Naive B cell (primary cell): ENCODE results near the gene MOSMO. TPM values are rescaled to one million over a fixed set of nuclear protein-coding genes. Genes with fewer than 3 reads are reported as not detected.
"Not testable (repeated sequence)": the region's sequence is repeated elsewhere in the genome, so short reads cannot be mapped to it uniquely, and the experiment has no call there.

Experiments used
- ATAC-seq, 2 donors: fragments of 150-1000 bp; cut with Tn5 transposase; 2 replicates each; pipeline ENCODE4 v1.10.0; 2021; ENCODE audit warnings: low read depth in 2 of 2, mild to moderate bottlenecking in 2 of 2, moderate library complexity in 2 of 2
- DNase-seq: peaks from one replicate; pipeline ENCODE4 v3.0.0; 2022
- H3K27ac Mint-ChIP-seq, 6 donors: one replicate each; pipeline ENCODE4 v1.8.0; 2020 to 2022; ENCODE audit warnings: mild to moderate bottlenecking in 6 of 6, mixed read lengths in 6 of 6, moderate library complexity in 5 of 6, inconsistent platforms in 2 of 6
- H3K27me3 Mint-ChIP-seq, 3 donors: one replicate each; pipeline ENCODE4 v1.8.0; 2021 to 2022; ENCODE audit warnings: mixed read lengths in 3 of 3, mild to moderate bottlenecking in 1 of 3
- H3K36me3 Mint-ChIP-seq, 2 donors: one replicate each; pipeline ENCODE4 v1.8.0; 2020 to 2022; ENCODE audit warnings: mixed read lengths in 2 of 2, inconsistent platforms in 1 of 2, mild to moderate bottlenecking in 1 of 2
- H3K4me1 Mint-ChIP-seq, 3 donors: one replicate each; pipeline ENCODE4 v1.8.0; 2020 to 2022; ENCODE audit warnings: mixed read lengths in 3 of 3, inconsistent platforms in 1 of 3, mild to moderate bottlenecking in 1 of 3, moderate library complexity in 1 of 3
- H3K4me3 Mint-ChIP-seq, 8 donors: one replicate each; pipeline ENCODE4 v1.8.0; 2020 to 2022; ENCODE audit warnings: mild to moderate bottlenecking in 8 of 8, mixed read lengths in 8 of 8, moderate library complexity in 8 of 8, inconsistent platforms in 2 of 8
- H3K9me3 Mint-ChIP-seq, 7 donors: one replicate each; pipeline ENCODE4 v1.8.0; 2020 to 2022; ENCODE audit warnings: mixed read lengths in 7 of 7, mild to moderate bottlenecking in 5 of 7, inconsistent platforms in 2 of 7, moderate library complexity in 1 of 7
- polyA plus RNA-seq, 6 donors: library from polyadenylated mRNA; unstranded; fragments of 300-500 nt; fragmentation: Illumina TruSeq; gene quantifications; one replicate each; pipeline ENCODE4 v1.2.3, GENCODE V29; 2021; ENCODE audit warnings: low read depth in 6 of 6

MOSMO gene
- polyA plus RNA-seq, 6 donors from 2014 or later: 3.1 to 7.1 (median 6.2) TPM

DNA sequence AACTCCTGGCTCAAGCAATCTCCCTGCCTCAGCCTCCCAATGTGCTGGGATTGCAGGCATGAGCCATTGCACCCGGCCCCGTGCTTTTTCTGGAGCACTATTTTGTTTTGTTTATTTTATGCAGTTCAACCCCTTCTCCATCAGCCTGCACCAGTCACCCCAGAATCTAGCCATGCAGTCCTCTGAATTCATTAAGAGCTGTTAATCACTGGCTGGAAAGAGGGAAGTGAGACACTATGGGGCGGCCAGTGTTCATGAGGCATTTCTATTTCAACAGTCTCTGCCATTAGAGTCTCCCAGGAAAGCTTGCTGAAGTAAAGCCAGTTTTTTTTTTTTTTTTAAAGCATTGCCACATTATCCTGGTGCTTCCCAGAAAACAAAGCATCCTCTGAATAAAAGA lies 86.1 kb downstream of the MOSMO start:
- H3K36me3 Mint-ChIP-seq: no peaks in the 10 kb centered on the region
- peak overlapping the region in 1 of 6 donors; percentile 75 for H3K27ac Mint-ChIP-seq
- peaks cover 0 to 6% (median 2%) of the 10 kb centered on the region in 3 donors for H3K4me1 Mint-ChIP-seq
- peaks cover 0 to 2% (median 0%) of the 10 kb centered on the region in 7 donors for H3K9me3 Mint-ChIP-seq
- H3K4me3 Mint-ChIP-seq: no peak overlapping the region
- ATAC-seq: peak in 1 of 2 donors; percentile 43
- peaks cover 12 to 17% (median 12%) of the 10 kb centered on the region in 3 donors for H3K27me3 Mint-ChIP-seq
- DNase-seq: no peak

DNA sequence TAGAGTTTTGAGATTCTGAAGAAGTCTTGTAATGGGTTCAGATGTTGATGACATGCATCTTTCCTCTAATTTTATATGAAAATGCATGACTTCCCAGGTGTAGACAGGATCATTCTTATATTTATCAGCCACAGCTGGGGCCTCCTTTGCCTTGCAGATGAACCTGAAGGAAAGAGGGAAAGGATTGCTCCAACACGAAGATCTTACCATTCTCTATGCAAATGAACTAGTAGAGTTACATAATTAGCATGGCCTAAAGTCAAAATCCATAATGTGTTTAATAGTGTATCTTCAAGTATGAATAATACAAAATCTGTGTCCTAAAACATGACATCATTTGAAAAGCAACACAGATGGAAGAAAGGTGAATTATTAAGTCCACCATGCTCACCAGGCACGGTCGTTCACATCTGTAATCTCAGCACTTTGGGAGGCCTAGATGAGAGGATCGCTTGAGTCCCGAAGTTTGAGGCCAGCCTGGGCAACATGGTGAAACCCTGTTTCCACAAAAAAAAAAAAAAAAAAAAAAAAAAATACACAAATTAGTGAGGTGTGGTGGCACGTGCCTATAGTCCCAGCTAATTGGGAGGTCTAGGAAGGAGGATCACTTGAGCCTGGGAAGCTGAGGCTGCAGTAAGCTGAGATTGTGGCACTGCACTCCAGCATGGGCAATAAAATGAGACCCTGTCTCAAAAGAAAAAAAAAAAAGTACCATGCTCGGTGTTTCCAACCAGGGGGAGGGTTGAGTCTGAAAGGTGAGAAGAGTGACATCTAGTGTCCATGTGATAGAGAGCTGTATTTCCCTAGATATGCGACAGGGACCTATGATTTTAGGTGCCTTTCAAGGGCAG lies 90.7 kb downstream of the MOSMO start:
- Mint-ChIP-seq H3K4me1 (peaks cover 0 to 5% (median 4%) of the 10 kb centered on the region in 3 donors), H3K9me3 (peaks cover 0 to 3% (median 0%) of the 10 kb centered on the region in 7 donors), H3K36me3 (no peaks in the 10 kb centered on the region), H3K27ac (peak overlapping the region in 2 of 6 donors; percentile 63 to 68), H3K27me3 (peaks cover 12 to 17% (median 14%) of the 10 kb centered on the region in 3 donors), H3K4me3 (peak overlapping the region in 2 of 8 donors; percentile 16 to 57)
- ATAC-seq (peak; percentile 68 to 78), DNase-seq (peak; percentile 28)

DNA sequence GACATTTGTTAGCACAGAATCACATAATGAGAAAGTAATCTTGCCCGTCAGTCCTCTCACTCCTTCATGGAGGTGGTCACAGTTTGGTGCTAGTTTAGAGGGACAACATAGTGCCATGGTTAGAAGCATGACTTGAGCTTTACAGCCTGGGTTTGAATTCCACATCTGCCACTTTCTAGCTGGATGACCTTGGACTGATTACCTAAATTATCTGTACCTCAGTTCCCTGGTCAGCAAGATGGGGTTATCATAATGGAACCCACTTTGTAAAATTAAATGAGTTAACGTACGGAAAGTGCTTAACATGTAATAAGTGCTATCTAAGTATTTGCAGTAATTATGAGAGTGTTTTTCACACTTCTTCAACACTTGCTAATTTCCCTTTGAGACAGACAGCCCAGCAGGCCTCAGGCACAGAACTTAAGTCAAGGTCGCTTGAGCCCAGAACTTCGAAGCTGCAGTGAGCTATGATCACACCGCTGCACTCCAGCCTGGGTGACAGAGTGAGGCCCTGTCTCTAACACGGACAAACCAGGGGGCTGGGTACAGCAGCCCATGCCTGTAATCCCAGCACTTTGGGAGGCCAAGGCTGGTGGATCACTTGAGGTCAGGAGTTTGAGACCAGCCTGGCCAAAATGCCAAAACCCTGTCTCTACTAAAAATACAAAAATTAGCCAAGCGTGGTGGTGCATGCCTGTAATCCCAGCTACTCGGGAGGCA lies 91.5 kb downstream of the MOSMO start:
- Mint-ChIP-seq H3K4me1 (peaks cover 0 to 4% (median 3%) of the 10 kb centered on the region in 3 donors), H3K36me3 (no peaks in the 10 kb centered on the region), H3K27me3 (peaks cover 12 to 17% (median 16%) of the 10 kb centered on the region in 3 donors), H3K4me3 (no peak overlapping the region), H3K9me3 (peaks cover 0 to 3% (median 0%) of the 10 kb centered on the region in 7 donors), H3K27ac (peak overlapping the region in 1 of 6 donors; percentile 63)
- no peak for DNase-seq
- no peak for ATAC-seq

DNA sequence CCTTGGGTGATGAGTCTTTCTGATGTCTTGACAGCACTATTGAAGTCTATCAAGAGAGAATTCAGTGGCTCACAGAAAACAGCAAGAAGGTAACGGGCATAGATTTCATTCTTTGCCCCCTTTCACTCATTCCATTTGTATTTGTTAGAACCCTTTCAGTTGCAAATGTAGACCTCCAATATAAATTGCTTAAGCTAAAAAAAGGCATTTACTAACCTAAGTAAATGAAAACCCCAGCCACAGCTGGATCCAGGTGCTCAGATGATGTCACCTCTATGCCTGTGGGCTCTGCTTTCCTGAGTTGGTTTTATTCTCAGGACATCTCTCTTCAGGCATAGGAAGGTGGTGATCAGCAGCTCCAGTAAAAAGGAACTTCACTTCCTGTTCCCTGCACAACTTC lies 95.5 kb downstream of the MOSMO start:
- H3K4me1 Mint-ChIP-seq: peaks cover 0 to 4% (median 3%) of the 10 kb centered on the region in 3 donors
- no peak for ATAC-seq
- H3K36me3 Mint-ChIP-seq: no peaks in the 10 kb centered on the region
- H3K4me3 Mint-ChIP-seq: no peak overlapping the region
- no peak for DNase-seq
- H3K27me3 Mint-ChIP-seq: peaks cover 9 to 26% (median 11%) of the 10 kb centered on the region in 3 donors
- H3K27ac Mint-ChIP-seq: no peak overlapping the region
- peaks cover 0 to 3% (median 0%) of the 10 kb centered on the region in 7 donors for H3K9me3 Mint-ChIP-seq

DNA sequence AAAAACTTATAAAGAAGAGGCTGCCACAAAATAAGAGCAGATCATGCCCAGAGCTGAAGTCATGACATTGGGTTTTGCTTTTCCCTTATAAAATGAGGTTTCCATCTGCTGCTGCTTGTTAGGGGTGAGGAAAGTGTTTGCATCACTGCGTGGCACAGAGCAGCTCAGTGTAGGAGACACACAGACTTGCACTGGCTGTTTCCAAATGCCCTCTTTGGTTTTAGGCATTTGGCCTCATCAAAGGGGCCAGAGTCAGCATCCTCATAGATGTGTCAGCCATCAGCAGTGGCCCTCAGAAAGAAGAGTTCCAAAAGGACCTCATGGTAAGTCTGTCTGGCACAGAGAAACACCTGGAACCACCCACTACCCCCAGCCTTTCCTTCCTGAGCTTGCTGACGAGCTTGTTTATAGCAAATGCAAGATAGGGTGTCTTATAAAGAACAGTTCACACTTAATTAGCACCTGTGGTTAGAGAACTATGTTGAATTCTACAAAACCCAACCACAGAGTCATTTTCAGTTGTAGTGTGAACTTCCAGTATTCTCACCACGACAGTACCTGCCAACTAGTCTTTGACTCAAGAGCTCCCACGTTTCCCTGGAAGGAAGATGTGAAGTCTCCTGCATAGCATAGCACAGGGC lies 101.5 kb downstream of the MOSMO start:
- Mint-ChIP-seq H3K36me3 (no peaks in the 10 kb centered on the region), H3K9me3 (no peaks in the 10 kb centered on the region), H3K4me1 (no peaks in the 10 kb centered on the region), H3K27me3 (peaks cover 5 to 32% (median 14%) of the 10 kb centered on the region in 3 donors), H3K4me3 (no peak overlapping the region), H3K27ac (no peak overlapping the region)
- ATAC-seq (no peak), DNase-seq (no peak)

DNA sequence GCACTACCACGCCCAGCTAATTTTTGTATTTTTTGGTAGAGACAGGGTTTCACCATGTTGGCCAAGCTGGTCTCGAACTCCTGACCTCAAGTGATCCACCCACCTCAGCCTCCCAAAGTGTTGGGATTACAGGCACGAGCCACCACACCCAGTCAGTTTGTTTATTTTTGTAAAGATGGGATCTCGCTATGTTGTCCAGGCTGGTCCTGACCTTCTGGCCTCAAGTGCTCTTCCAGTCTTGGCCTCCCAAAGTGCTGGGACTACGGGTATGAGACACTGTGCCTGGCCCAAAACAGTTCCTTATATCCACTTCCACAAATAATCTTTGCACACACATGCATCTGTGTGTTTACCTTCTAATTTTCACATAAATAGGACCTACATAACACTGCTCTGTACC lies 103.7 kb downstream of the MOSMO start:
- H3K4me1 Mint-ChIP-seq, H3K27ac Mint-ChIP-seq, H3K9me3 Mint-ChIP-seq, ATAC-seq, DNase-seq, H3K36me3 Mint-ChIP-seq, H3K4me3 Mint-ChIP-seq: not testable (repeated sequence)
- peaks cover 5 to 22% (median 9%) of the 10 kb centered on the region in 3 donors for H3K27me3 Mint-ChIP-seq

DNA sequence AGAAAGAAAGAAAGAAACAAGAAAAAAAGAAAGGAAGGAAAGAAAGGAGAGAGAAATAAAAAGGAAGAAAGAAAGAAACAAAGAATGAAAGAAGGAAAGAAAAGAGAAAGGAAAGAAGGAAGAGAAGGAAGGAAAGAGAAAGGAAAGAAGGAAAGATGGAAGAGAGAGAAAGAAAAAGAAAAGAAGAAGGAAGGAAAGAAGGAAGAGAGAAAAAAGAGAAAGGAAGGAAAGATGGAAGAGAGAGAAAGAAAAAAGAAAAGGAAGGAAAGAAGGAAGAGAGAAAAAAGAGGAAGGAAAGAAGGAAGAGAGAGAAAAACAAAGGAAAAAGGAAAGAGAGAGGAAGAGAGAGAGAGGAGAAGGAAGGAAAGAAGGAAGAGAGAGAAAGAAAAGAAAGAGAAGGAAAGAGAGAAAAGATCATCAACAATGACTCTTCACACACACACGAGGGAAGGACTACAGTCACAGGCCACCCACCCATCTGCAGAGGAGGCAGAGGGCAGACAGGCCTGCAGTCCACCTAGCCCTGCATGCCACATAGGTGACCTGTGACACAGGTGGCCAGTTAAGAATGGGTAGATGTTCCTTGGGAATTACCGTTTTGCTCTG lies 108.3 kb downstream of the MOSMO start:
- Mint-ChIP-seq H3K4me1 (no peaks in the 10 kb centered on the region), H3K36me3 (no peaks in the 10 kb centered on the region), H3K4me3 (no peak overlapping the region), H3K27me3 (peaks cover 0 to 6% (median 0%) of the 10 kb centered on the region in 3 donors), H3K9me3 (no peaks in the 10 kb centered on the region), H3K27ac (no peak overlapping the region)
- no peak for ATAC-seq
- no peak for DNase-seq

DNA sequence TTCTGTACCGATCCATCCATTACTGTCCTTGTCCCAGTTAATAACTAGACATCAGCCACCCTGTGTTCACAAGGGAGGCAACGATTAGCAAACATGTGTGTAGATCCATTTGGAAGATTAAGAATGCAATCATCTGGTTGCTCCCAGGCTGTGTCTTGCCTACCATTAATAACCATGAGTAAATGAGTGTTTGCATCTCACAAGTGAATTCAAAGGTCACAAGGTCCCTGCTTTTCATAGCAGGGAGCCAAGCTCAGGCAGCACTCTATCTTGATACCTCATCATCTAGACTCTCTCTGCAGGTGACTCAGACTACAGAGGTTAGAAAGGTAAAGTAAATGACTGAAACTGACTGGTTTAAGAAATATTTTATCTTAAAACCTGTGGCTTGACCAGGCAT lies 109.7 kb downstream of the MOSMO start:
- H3K36me3 Mint-ChIP-seq: no peaks in the 10 kb centered on the region
- ATAC-seq: no peak
- no peak for DNase-seq
- peaks cover under 1 to 9% (median 2%) of the 10 kb centered on the region in 3 donors for H3K4me1 Mint-ChIP-seq
- H3K27ac Mint-ChIP-seq: peak overlapping the region in 1 of 6 donors; percentile 12
- peaks cover 0 to 10% (median 0%) of the 10 kb centered on the region in 3 donors for H3K27me3 Mint-ChIP-seq
- no peak overlapping the region for H3K4me3 Mint-ChIP-seq
- H3K9me3 Mint-ChIP-seq: peaks cover 0 to 7% (median 0%) of the 10 kb centered on the region in 7 donors

DNA sequence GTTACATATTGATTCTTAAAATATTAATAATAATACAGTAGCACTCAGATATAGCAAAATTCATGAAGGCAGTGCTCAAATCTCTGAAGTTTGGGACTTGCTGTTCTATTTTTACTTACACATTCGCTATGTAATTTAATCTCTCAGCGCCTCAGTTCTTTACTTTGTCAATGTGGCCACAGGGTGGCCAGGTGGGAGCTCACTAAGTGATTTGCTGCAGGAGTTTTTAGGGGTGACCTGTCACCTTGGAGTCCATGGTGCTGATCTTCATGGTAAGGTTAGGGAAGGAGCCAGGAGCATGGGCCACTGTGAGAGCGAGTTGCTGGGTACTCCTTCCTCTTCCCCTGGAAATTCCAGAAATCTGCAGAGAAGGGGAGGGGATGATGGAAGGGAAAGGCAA lies 112.5 kb downstream of the MOSMO start:
- peaks cover 0 to 13% (median 0%) of the 10 kb centered on the region in 3 donors for H3K27me3 Mint-ChIP-seq
- peaks cover 0 to 7% (median 0%) of the 10 kb centered on the region in 7 donors for H3K9me3 Mint-ChIP-seq
- H3K4me1 Mint-ChIP-seq: peaks cover 11 to 18% (median 13%) of the 10 kb centered on the region in 3 donors
- peak overlapping the region in 2 of 6 donors; percentile 34 to 60 for H3K27ac Mint-ChIP-seq
- H3K4me3 Mint-ChIP-seq: no peak overlapping the region
- no peaks in the 10 kb centered on the region for H3K36me3 Mint-ChIP-seq
- ATAC-seq (no peak), DNase-seq (no peak)

DNA sequence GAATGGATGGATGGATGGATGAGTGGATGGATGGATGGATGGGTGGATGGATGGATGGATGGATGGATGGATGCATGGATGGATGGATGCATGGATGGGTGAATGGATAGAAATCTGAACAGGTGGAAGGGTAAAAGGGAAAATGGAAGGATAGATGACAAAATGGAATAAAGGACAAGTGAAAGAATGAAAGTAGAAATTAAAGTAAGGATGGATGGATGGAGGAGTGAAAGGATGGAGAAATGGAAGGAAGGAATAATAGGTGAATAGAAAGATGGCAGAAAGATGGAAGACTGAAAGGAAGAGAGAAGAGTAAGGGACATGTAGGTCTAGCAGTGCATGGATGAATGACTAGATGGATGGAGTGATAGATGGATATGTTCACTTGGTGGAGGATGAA lies 114.3 kb downstream of the MOSMO start:
- DNase-seq (no peak), ATAC-seq (no peak)
- Mint-ChIP-seq H3K9me3 (peaks cover 0 to 7% (median 0%) of the 10 kb centered on the region in 7 donors), H3K36me3 (no peaks in the 10 kb centered on the region), H3K4me1 (peaks cover 11 to 18% (median 13%) of the 10 kb centered on the region in 3 donors), H3K27me3 (peaks cover 0 to 13% (median 0%) of the 10 kb centered on the region in 3 donors), H3K4me3 (no peak overlapping the region), H3K27ac (no peak overlapping the region)

DNA sequence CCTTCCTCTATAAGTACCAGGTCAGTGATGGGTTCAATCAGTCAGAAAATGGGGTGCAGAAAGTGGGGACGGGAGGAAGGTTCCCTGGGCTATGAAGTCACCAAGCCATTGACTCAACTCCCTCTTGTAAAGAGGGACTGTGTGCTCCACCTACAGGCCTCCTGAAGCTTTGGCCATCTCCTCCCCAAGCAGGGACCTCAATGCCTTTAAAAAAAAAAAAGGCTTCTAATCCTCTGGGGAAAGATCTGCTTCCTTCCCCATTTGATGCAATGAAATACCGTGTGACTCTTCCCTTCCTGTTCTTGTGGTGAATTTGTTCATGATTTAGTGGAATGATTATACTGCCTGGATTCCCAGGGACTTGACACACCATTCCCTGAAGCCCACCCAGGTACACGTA lies 115.2 kb downstream of the MOSMO start:
- Mint-ChIP-seq H3K27ac (no peak overlapping the region), H3K9me3 (peaks cover 0 to 11% (median 2%) of the 10 kb centered on the region in 7 donors), H3K27me3 (peaks cover 4 to 19% (median 7%) of the 10 kb centered on the region in 3 donors), H3K36me3 (peaks cover 0 to 7% of the 10 kb centered on the region in 2 donors), H3K4me3 (no peak overlapping the region), H3K4me1 (peaks cover 11 to 18% (median 13%) of the 10 kb centered on the region in 3 donors)
- no peak for ATAC-seq
- no peak for DNase-seq

DNA sequence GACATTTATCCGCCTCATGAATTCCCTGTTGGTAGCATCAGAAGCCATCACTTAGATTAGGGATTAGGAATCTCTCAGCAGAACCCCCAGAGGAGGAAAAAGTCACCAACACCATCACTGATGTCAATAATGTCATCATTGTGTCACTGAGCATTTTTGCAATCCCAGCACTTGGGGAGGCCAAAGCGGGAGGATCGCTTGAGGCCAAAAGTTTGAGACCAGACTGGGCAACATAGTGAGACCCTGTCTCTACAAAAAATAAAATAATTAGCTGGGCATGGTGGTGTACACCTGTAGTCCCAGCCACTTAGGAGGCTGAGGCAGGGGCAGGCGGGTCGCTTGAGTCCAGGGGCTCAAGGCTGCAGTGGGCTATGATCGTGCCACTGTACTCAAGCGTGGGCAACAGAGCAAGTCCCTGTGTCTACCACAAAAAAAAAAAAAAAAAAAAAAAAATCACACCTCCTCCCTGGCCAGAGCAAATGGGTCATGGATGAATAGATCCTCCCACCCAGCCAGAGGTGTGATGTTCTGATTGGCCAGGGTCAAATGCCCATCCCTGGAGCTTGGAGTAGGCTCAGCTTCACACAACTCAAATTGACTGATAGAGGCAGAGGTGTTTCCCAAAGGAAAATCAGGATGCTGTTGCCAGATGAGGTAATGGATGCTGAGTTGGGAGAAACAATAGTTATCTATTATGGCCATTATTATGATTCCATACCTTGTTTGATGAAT lies 116.0 kb downstream of the MOSMO start:
- H3K36me3 Mint-ChIP-seq: peaks cover 5 to 14% of the 10 kb centered on the region in 2 donors
- peaks cover 5 to 19% (median 15%) of the 10 kb centered on the region in 3 donors for H3K27me3 Mint-ChIP-seq
- H3K4me3 Mint-ChIP-seq: no peak overlapping the region

More for the DNA sequence above, 116.0 kb downstream of the MOSMO start:
- no peak for ATAC-seq
- peaks cover 2 to 16% (median 4%) of the 10 kb centered on the region in 7 donors for H3K9me3 Mint-ChIP-seq
- H3K27ac Mint-ChIP-seq: no peak overlapping the region
- H3K4me1 Mint-ChIP-seq: peaks cover 11 to 18% (median 13%) of the 10 kb centered on the region in 3 donors
- no peak for DNase-seq
